Omental fat pad (tissue), 4 donors: Measurements from ENCODE around the gene SRSF5. TPM values are rescaled to one million over a fixed set of nuclear protein-coding genes. Genes with fewer than 3 reads are reported as not detected.

ENCODE experiments used
- ATAC-seq: fragments of 150-250 bp; one replicate; pipeline ENCODE4 v1.9.1; 2016; ENCODE audit warnings: mild to moderate bottlenecking, moderate library complexity; ENCODE audit not compliant: low FRiP score
- DNase-seq: peaks from one replicate; pipeline ENCODE4 v3.0.0-alpha.2; 2019; ENCODE audit warnings: low spot score
- CTCF ChIP-seq, 3 donors: fragments of 450-650 bp; IDR thresholded peaks; one replicate each; pipeline ENCODE4 v1.5.1; 2016 to 2017; ENCODE audit warnings: antibody characterized with exemption in 3 of 3, mild to moderate bottlenecking in 3 of 3, moderate library complexity in 2 of 3
- total RNA-seq, 4 donors: library from RNA; depleted of rRNA; stranded (reverse); fragments of >200 nt; gene quantifications; one replicate each; pipeline ENCODE4 v1.1.0, GENCODE V29; 2016

The SRSF5 gene
- total RNA-seq, 4 donors from 2014 or later: 198 to 421 (median 367) TPM

GRCh38 chr14:69755784-69756183 lies 11.2 kb upstream of the SRSF5 start:
- ATAC-seq (no peak), DNase-seq (no peak)
- TF ChIP-seq CTCF (IDR thresholded peaks at IDR 0.05): no peak

GRCh38 chr14:69756298-69756697 lies 10.6 kb upstream of the SRSF5 start:
- no peak for TF ChIP-seq CTCF (IDR thresholded peaks at IDR 0.05)
- ATAC-seq (no peak), DNase-seq (no peak)

GRCh38 chr14:69760810-69761209 lies 6.1 kb upstream of the SRSF5 start:
- ATAC-seq (no peak), DNase-seq (no peak)

GRCh38 chr14:69763761-69764510 lies 3.0 kb upstream of the SRSF5 start:
- no peak for TF ChIP-seq CTCF (IDR thresholded peaks at IDR 0.05)
- ATAC-seq: no peak
- no peak for DNase-seq

More at GRCh38 chr14:69760810-69761209, 6.1 kb upstream of the SRSF5 start:
- TF ChIP-seq CTCF (IDR thresholded peaks at IDR 0.05): no peak

- no peak for TF ChIP-seq CTCF (IDR thresholded peaks at IDR 0.05)
- DNase-seq (peak; percentile 48), ATAC-seq (peak; percentile 83)
Measured at GRCh38 chr14:69767369-69767999, 542 bp downstream of the SRSF5 start.

GRCh38 chr14:69768873-69769272 lies 1.9 kb downstream of the SRSF5 start:
- no peak for DNase-seq
- no peak for ATAC-seq
- no peak for TF ChIP-seq CTCF (IDR thresholded peaks at IDR 0.05)

GRCh38 chr14:69769623-69770022 lies 2.7 kb downstream of the SRSF5 start:
- TF ChIP-seq CTCF (IDR thresholded peaks at IDR 0.05): no peak
- ATAC-seq (no peak), DNase-seq (no peak)
